ENCODE results near the gene GPR183. TPM values are rescaled to one million over a fixed set of nuclear protein-coding genes. Genes with fewer than 3 reads are reported as not detected.
A peak's percentile ranks its signal among the peaks of the same experiment; 100 is the strongest.

GPR183 gene
- total and polyA plus RNA-seq, 10 of the 15 experiments (the other 5 are each of a cell fraction or from before 2014, with no cell fraction given): 134 to 669 (median 225) TPM

DNA sequence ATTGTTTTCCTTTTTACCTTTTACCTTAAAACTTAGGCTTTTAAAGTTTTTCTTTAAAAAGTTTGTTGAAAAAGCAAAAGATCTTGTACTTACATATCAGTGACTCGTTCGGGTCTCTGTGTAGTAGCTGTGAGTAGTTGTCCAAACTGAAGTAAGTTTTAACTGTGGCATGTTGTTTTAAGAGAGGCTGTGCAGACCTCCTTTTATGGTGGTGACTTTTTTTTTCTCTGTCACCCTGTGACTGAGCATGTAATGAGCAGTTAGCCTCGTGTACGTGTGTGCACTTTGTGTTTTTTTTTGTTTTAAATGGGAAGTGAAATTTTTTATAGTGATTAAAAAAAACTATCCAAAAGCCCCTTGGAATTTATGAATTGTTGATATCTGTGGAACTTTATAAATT is at the start of gene GPR183 (continued):
- TF ChIP-seq, protein P1, sequence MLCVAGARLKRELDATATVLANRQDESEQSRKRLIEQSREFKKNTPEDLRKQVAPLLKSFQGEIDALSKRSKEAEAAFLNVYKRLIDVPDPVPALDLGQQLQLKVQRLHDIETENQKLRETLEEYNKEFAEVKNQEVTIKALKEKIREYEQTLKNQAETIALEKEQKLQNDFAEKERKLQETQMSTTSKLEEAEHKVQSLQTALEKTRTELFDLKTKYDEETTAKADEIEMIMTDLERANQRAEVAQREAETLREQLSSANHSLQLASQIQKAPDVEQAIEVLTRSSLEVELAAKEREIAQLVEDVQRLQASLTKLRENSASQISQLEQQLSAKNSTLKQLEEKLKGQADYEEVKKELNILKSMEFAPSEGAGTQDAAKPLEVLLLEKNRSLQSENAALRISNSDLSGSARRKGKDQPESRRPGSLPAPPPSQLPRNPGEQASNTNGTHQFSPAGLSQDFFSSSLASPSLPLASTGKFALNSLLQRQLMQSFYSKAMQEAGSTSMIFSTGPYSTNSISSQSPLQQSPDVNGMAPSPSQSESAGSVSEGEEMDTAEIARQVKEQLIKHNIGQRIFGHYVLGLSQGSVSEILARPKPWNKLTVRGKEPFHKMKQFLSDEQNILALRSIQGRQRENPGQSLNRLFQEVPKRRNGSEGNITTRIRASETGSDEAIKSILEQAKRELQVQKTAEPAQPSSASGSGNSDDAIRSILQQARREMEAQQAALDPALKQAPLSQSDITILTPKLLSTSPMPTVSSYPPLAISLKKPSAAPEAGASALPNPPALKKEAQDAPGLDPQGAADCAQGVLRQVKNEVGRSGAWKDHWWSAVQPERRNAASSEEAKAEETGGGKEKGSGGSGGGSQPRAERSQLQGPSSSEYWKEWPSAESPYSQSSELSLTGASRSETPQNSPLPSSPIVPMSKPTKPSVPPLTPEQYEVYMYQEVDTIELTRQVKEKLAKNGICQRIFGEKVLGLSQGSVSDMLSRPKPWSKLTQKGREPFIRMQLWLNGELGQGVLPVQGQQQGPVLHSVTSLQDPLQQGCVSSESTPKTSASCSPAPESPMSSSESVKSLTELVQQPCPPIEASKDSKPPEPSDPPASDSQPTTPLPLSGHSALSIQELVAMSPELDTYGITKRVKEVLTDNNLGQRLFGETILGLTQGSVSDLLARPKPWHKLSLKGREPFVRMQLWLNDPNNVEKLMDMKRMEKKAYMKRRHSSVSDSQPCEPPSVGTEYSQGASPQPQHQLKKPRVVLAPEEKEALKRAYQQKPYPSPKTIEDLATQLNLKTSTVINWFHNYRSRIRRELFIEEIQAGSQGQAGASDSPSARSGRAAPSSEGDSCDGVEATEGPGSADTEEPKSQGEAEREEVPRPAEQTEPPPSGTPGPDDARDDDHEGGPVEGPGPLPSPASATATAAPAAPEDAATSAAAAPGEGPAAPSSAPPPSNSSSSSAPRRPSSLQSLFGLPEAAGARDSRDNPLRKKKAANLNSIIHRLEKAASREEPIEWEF (IDR thresholded peaks at IDR 0.05; ENCODE audit: insufficient replicate concordance, low read depth, low read length): peak; percentile 18
- 0 out of 2 replicates have a peak, but pooled peaks have one; percentile 43 for TF ChIP-seq MEF2A (IDR thresholded peaks at IDR 0.05; ENCODE audit: insufficient read depth, low read depth, low read length)
- 0 out of 2 replicates have a peak, but pooled peaks have one; percentile 9 for TF ChIP-seq REST (IDR thresholded peaks at IDR 0.05; ENCODE audit: low read depth, low read length)
- TF ChIP-seq IRF4 (IDR thresholded peaks at IDR 0.05; ENCODE audit: low read depth, low read length): no peak
- TF ChIP-seq GATAD2B (conservative IDR thresholded peaks at IDR 0.05; ENCODE audit: low read depth): no peak
- TF ChIP-seq SPI1 (IDR thresholded peaks at IDR 0.05; ENCODE audit: borderline replicate concordance, insufficient read depth, low read depth, low read length): peak; percentile 53; the same call in 1 of the 2 replicates

Data from GM12878 (cell line).